H9 (cell line): ENCODE measurements around the gene GLP2R. TPM values are rescaled to one million over a fixed set of nuclear protein-coding genes. Genes with fewer than 3 reads are reported as not detected.

Experiments
- DNase-seq: peaks from one replicate; pipeline ENCODE4 v3.0.0-alpha.2; 2017
- H2AFZ ChIP-seq: one replicate; pipeline ENCODE4 v1.6.1; 2013; ENCODE audit warnings: mild to moderate bottlenecking, low read length, control low read depth, moderate library complexity
- H2AK5ac ChIP-seq: 2 replicates; pipeline ENCODE4 v1.6.1; 2013; ENCODE audit warnings: low read length, control low read depth, mixed read lengths; ENCODE audit not compliant: insufficient read length
- H2BK120ac ChIP-seq: one replicate; pipeline ENCODE4 v1.6.1; 2013; ENCODE audit warnings: low read depth, mild to moderate bottlenecking, low read length, control low read depth, inconsistent platforms; ENCODE audit not compliant: poor library complexity, severe bottlenecking
- H2BK12ac ChIP-seq: 2 replicates; pipeline ENCODE4 v1.6.1; 2013; ENCODE audit warnings: low read length, control low read depth, mixed read lengths, low read depth; ENCODE audit not compliant: insufficient read length
- H2BK15ac ChIP-seq: 2 replicates; pipeline ENCODE4 v1.6.1; 2013; ENCODE audit warnings: low read depth, low read length, control low read depth
- H2BK20ac ChIP-seq: one replicate; pipeline ENCODE4 v1.6.1; 2013; ENCODE audit warnings: low read depth, mild to moderate bottlenecking, low read length, control low read depth, inconsistent platforms; ENCODE audit not compliant: poor library complexity, severe bottlenecking
- H2BK5ac ChIP-seq: 2 replicates; pipeline ENCODE4 v1.6.1; 2013; ENCODE audit warnings: low read length, control low read depth, mixed read lengths; ENCODE audit not compliant: insufficient read length
- H3K14ac ChIP-seq: 2 replicates; pipeline ENCODE4 v1.6.1; 2013; ENCODE audit warnings: low read length, control low read depth; ENCODE audit not compliant: insufficient read depth
- H3K18ac ChIP-seq: 2 replicates; pipeline ENCODE4 v1.6.1; 2013; ENCODE audit warnings: low read depth, mild to moderate bottlenecking, mixed read lengths, low read length, control low read depth; ENCODE audit not compliant: insufficient read length
- H3K23ac ChIP-seq: 2 replicates; pipeline ENCODE4 v1.6.1; 2013; ENCODE audit warnings: low read length, control low read depth, mixed read lengths, low read depth; ENCODE audit not compliant: insufficient read length
- H3K23me2 ChIP-seq: 2 replicates; pipeline ENCODE4 v1.6.1; 2013; ENCODE audit warnings: low read depth, mild to moderate bottlenecking, mixed read lengths, low read length, control low read depth; ENCODE audit not compliant: insufficient read length, poor library complexity, severe bottlenecking
- H3K27ac ChIP-seq: 2 replicates; pipeline ENCODE4 v1.5.1; 2013; ENCODE audit warnings: low read length, control low read depth, mixed read lengths, low read depth; ENCODE audit not compliant: insufficient read length
- H3K27me3 ChIP-seq: 2 replicates; pipeline ENCODE4 v1.6.1; 2013; ENCODE audit warnings: low read length, control low read depth, inconsistent platforms; ENCODE audit not compliant: insufficient read depth
- H3K4ac ChIP-seq: 2 replicates; pipeline ENCODE4 v1.6.1; 2013; ENCODE audit warnings: low read depth, mild to moderate bottlenecking, control low read depth, inconsistent platforms, low read length, moderate library complexity
- H3K4me1 ChIP-seq: 2 replicates; pipeline ENCODE4 v1.6.1; 2013; ENCODE audit warnings: low read length, control low read depth, inconsistent platforms; ENCODE audit not compliant: insufficient read depth
- H3K4me2 ChIP-seq: 2 replicates; pipeline ENCODE4 v1.6.1; 2013; ENCODE audit warnings: low read length, control low read depth, mixed read lengths; ENCODE audit not compliant: insufficient read length, insufficient read depth
- H3K56ac ChIP-seq: 2 replicates; pipeline ENCODE4 v1.6.1; 2013; ENCODE audit warnings: low read depth, mild to moderate bottlenecking, mixed read lengths, low read length, control low read depth; ENCODE audit not compliant: insufficient read length
- H3K79me1 ChIP-seq: 2 replicates; pipeline ENCODE4 v1.6.1; 2013; ENCODE audit warnings: low read depth, mild to moderate bottlenecking, moderate library complexity, low read length, control low read depth, inconsistent platforms; ENCODE audit not compliant: insufficient read depth, poor library complexity, severe bottlenecking
- H3K79me2 ChIP-seq: 2 replicates; pipeline ENCODE4 v1.6.1; 2013; ENCODE audit warnings: low read length, control low read depth, inconsistent platforms; ENCODE audit not compliant: insufficient read depth
- H3K9ac ChIP-seq: 2 replicates; pipeline ENCODE4 v1.6.1; 2013; ENCODE audit warnings: low read length, control low read depth, mixed read lengths; ENCODE audit not compliant: insufficient read length; ENCODE audit errors: extremely low read depth
- H3K9me3 ChIP-seq: one replicate; pipeline ENCODE4 v1.6.1; 2013; ENCODE audit warnings: low read depth, low read length, inconsistent platforms; ENCODE audit not compliant: control insufficient read depth
- H3T11ph ChIP-seq: one replicate; pipeline ENCODE4 v1.6.1; 2013; ENCODE audit warnings: mild to moderate bottlenecking, low read length, control low read depth, inconsistent platforms
- H4K20me1 ChIP-seq: one replicate; pipeline ENCODE4 v1.6.1; 2013; ENCODE audit not compliant: control insufficient read depth, insufficient read length, insufficient read depth
- H4K5ac ChIP-seq: 2 replicates; pipeline ENCODE4 v1.6.1; 2013; ENCODE audit warnings: low read depth, mild to moderate bottlenecking, mixed read lengths, low read length, control low read depth; ENCODE audit not compliant: insufficient read length
- H4K8ac ChIP-seq: replicated peaks from 2 replicates; pipeline ENCODE4 v1.6.1; 2013; ENCODE audit warnings: low read length, control low read depth, mixed read lengths, low read depth; ENCODE audit not compliant: insufficient read length
- H4K91ac ChIP-seq: 2 replicates; pipeline ENCODE4 v1.6.1; 2013; ENCODE audit warnings: low read depth, mild to moderate bottlenecking, moderate library complexity, mixed read lengths, low read length, control low read depth; ENCODE audit not compliant: insufficient read length
- H3K27ac Mint-ChIP-seq, 3 experiments: 2 replicates in 2 of 3; 3 replicates in 1 of 3; pipeline ENCODE4 v1.8.0; 2020 to 2021; ENCODE audit warnings: mixed read lengths in 3 of 3, mild to moderate bottlenecking in 1 of 3, moderate library complexity in 1 of 3
- H3K27me3 Mint-ChIP-seq: 2 replicates; pipeline ENCODE4 v1.8.0; 2021; ENCODE audit warnings: low read depth, mild to moderate bottlenecking, moderate library complexity, mixed read lengths
- H3K36me3 Mint-ChIP-seq, 3 experiments: 2 replicates in 2 of 3; 3 replicates in 1 of 3; pipeline ENCODE4 v1.8.0; 2020 to 2021; ENCODE audit warnings: low read depth in 3 of 3, mixed read lengths in 3 of 3; ENCODE audit not compliant: insufficient read depth in 1 of 3
- H3K4me1 Mint-ChIP-seq, 2 experiments: 2 replicates each; pipeline ENCODE4 v1.8.0; 2020; ENCODE audit warnings: mixed read lengths in 2 of 2
- H3K4me3 Mint-ChIP-seq, 2 experiments: 2 replicates in 1 of 2; 3 replicates in 1 of 2; pipeline ENCODE4 v1.8.0; 2020 to 2021; ENCODE audit warnings: mild to moderate bottlenecking in 2 of 2, mixed read lengths in 2 of 2, moderate library complexity in 1 of 2
- H3K9me3 Mint-ChIP-seq, 2 experiments: 2 replicates in 1 of 2; 3 replicates in 1 of 2; pipeline ENCODE4 v1.8.0; 2020; ENCODE audit warnings: mild to moderate bottlenecking in 2 of 2, mixed read lengths in 2 of 2, moderate library complexity in 1 of 2
- CTCF ChIP-seq: fragments of 200-600 bp; sonication (generic); conservative IDR thresholded peaks from 3 replicates; pipeline ENCODE4 v1.8.0; 2021; ENCODE audit warnings: antibody characterized with exemption, mild to moderate bottlenecking
- WGBS: extraction: QIAGEN DNeasy Blood & Tissue Kit; methylation state at CpG from one replicate; pipeline ENCODE4 v1.1.7; 2013; ENCODE audit warnings: missing lambda C conversion rate, low lambda C conversion rate, mixed read lengths; ENCODE audit not compliant: insufficient read length; ENCODE audit errors: extremely low coverage; 5-methylcytosine and 5-hydroxymethylcytosine counted together
- total RNA-seq: library from RNA; stranded (reverse); gene quantifications from 2 replicates; pipeline ENCODE4 v1.2.1, GENCODE V29; 2021

The GLP2R gene
- total RNA-seq, 1 experiment from 2014 or later, result not detected

- DNase-seq, result no peak
- H2BK20ac ChIP-seq, result no peak overlapping the region
- Mint-ChIP-seq H3K9me3 (peaks cover 19 to 20% of the 10 kb centered on the region in 2 experiments), H3K27ac (no peak overlapping the region; a peak in 1 of 7 replicates), H3K4me3 (no peak overlapping the region), H3K36me3 (peaks cover 0 to 7% (median 7%) of the 10 kb centered on the region in 3 experiments; a peak in 2 of 7 replicates), H3K4me1 (peaks cover 3 to 6% of the 10 kb centered on the region in 2 experiments; a peak in 3 of 4 replicates), H3K27me3 (peaks cover 16% of the 10 kb centered on the region)
- H3K23ac ChIP-seq, result no peak overlapping the region
- TF ChIP-seq CTCF, result no peak
- H3K4me1 ChIP-seq, result no peaks in the 10 kb centered on the region
- no peak overlapping the region for H3K9ac ChIP-seq
- H3K27ac ChIP-seq, result no peak overlapping the region
- no peak overlapping the region for H2BK120ac ChIP-seq
- no peaks in the 10 kb centered on the region for H3K79me2 ChIP-seq
- H3K18ac ChIP-seq, result no peak overlapping the region
- no peaks in the 10 kb centered on the region for H3K27me3 ChIP-seq
- no peak overlapping the region for H4K8ac ChIP-seq
- no peaks in the 10 kb centered on the region for H4K20me1 ChIP-seq
- no peak overlapping the region for H2BK5ac ChIP-seq
- H3T11ph ChIP-seq, result no peak overlapping the region
- no peak overlapping the region for H2AK5ac ChIP-seq
- H4K91ac ChIP-seq, result no peak overlapping the region
- H3K79me1 ChIP-seq, result no peaks in the 10 kb centered on the region
- no peak overlapping the region for H4K5ac ChIP-seq
- no peak overlapping the region for H2BK12ac ChIP-seq
- H3K23me2 ChIP-seq, result no peaks in the 10 kb centered on the region
- no peak overlapping the region for H2BK15ac ChIP-seq
- no peak overlapping the region for H2AFZ ChIP-seq
- no peak overlapping the region for H3K14ac ChIP-seq
- H3K4ac ChIP-seq, result no peak overlapping the region
- no peak overlapping the region for H3K56ac ChIP-seq
- no CpG with 5 or more reads among the region's 8 CpGs for WGBS
- H3K4me2 ChIP-seq, result no peak overlapping the region
- no peaks in the 10 kb centered on the region for H3K9me3 ChIP-seq
These were observed 61.8 kb downstream of the GLP2R start for GRCh38 chr17:9887508-9887907.
